ENCODE results near the gene MIXL1.
"Not testable (repeated sequence)": the region's sequence is repeated elsewhere in the genome, so short reads cannot be mapped to it uniquely, and the experiment has no call there.

Gene MIXL1

GRCh38 chr1:226233806-226234205 lies 10.3 kb downstream of the MIXL1 start:
- H3K27ac ChIP-seq = no peak overlapping the region
- TF ChIP-seq ZFX (IDR thresholded peaks at IDR 0.05; ENCODE audit: borderline replicate concordance) = no peak
- TF ChIP-seq, protein P1, sequence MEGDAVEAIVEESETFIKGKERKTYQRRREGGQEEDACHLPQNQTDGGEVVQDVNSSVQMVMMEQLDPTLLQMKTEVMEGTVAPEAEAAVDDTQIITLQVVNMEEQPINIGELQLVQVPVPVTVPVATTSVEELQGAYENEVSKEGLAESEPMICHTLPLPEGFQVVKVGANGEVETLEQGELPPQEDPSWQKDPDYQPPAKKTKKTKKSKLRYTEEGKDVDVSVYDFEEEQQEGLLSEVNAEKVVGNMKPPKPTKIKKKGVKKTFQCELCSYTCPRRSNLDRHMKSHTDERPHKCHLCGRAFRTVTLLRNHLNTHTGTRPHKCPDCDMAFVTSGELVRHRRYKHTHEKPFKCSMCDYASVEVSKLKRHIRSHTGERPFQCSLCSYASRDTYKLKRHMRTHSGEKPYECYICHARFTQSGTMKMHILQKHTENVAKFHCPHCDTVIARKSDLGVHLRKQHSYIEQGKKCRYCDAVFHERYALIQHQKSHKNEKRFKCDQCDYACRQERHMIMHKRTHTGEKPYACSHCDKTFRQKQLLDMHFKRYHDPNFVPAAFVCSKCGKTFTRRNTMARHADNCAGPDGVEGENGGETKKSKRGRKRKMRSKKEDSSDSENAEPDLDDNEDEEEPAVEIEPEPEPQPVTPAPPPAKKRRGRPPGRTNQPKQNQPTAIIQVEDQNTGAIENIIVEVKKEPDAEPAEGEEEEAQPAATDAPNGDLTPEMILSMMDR (IDR thresholded peaks at IDR 0.05) = no peak

- H3K27ac ChIP-seq = no peak overlapping the region
- TF ChIP-seq, protein P1 (IDR thresholded peaks at IDR 0.05) = no peak
- TF ChIP-seq ZFX (IDR thresholded peaks at IDR 0.05; ENCODE audit: borderline replicate concordance) = no peak
Measured at GRCh38 chr1:226236826-226237225, 13.4 kb downstream of the MIXL1 start.

DNA sequence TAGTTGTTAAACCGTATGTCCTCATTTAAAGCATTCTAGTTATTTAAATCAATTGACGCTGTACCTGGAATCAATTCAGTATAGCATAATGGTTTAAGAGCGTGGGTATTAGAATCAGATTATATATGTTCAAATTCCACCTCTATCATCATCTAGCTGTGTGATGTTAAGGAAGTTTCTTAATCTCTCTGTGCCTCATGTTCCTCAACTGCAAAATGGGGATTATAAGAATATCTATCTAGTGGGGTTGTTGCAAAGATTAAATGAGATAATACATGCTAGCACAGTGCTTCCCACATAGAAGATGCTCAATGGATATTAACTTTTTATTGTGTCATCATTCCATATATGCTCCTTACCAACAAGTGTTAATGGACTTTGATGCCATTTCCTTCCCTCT lies 16.0 kb downstream of the MIXL1 start:
- no peak overlapping the region for H3K27ac ChIP-seq
- TF ChIP-seq, protein P1 (IDR thresholded peaks at IDR 0.05) = no peak
- TF ChIP-seq ZFX (IDR thresholded peaks at IDR 0.05; ENCODE audit: borderline replicate concordance) = no peak

GRCh38 chr1:226248091-226248490 lies 24.6 kb downstream of the MIXL1 start:
- no peak overlapping the region for H3K27ac ChIP-seq
- no peak for TF ChIP-seq ZFX (IDR thresholded peaks at IDR 0.05; ENCODE audit: borderline replicate concordance)
- TF ChIP-seq, protein P1 (IDR thresholded peaks at IDR 0.05) = no peak

GRCh38 chr1:226248796-226249195 lies 25.3 kb downstream of the MIXL1 start:
- no peak for TF ChIP-seq ZFX (IDR thresholded peaks at IDR 0.05; ENCODE audit: borderline replicate concordance)
- TF ChIP-seq, protein P1 (IDR thresholded peaks at IDR 0.05) = no peak
- no peak overlapping the region for H3K27ac ChIP-seq

DNA sequence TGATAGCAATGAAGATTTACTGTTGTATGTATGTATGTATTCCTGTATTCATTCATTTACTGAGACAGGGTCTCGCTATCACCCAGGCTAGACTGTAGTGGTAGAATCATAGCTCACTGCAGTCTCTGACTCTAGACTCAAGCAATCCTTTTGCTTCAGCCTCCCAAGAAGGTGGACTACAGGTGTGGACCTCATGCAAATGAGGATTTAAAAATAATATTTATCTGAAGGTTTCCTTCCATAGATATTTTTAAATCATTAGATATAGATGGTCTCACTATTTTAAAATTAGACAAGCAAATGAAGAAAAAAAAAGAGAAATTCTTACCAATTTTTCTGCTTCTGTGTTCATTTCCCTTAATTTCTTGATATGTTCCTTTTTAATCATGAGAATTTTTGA lies 27.0 kb downstream of the MIXL1 start:
- TF ChIP-seq ZFX (IDR thresholded peaks at IDR 0.05; ENCODE audit: borderline replicate concordance) = no peak
- TF ChIP-seq, protein P1 (IDR thresholded peaks at IDR 0.05) = no peak

DNA sequence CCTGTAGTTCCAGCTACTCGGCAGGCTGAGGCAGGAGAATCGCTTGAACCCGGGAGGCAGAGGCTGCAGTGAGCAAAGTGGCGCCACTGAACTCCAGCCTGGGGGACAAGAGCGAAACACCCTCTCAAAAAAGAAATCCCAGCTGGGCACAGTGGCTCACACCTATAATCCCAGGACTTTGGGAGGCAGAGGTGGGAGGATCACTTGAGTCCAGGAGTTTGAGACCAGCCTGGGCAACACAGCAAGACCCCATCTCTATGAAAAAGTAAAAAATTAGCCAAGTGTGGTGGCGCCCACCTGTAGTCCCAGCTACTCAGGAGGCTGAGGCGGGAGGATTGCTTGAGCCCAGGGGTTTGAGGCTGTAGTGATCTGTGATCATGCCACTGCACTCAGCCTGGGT lies 29.4 kb downstream of the MIXL1 start:
- not testable (repeated sequence) for H3K27ac ChIP-seq

More for the DNA sequence above, 27.0 kb downstream of the MIXL1 start:
- no peak overlapping the region for H3K27ac ChIP-seq

GRCh38 chr1:226253933-226254332 lies 30.5 kb downstream of the MIXL1 start:
- no peak overlapping the region for H3K27ac ChIP-seq
- TF ChIP-seq, protein P1 (IDR thresholded peaks at IDR 0.05) = no peak
- no peak for TF ChIP-seq ZFX (IDR thresholded peaks at IDR 0.05; ENCODE audit: borderline replicate concordance)

Measured in 22Rv1 (cell line).